Colonic mucosa (tissue), 4 donors: ENCODE data around the gene THAP7. TPM values are rescaled to one million over a fixed set of nuclear protein-coding genes. Genes with fewer than 3 reads are reported as not detected.

Source experiments
- DNase-seq: peaks from one replicate; pipeline ENCODE4 v3.0.0-alpha.2; 2020
- H3K27ac ChIP-seq: fragments of 200-600 bp; one replicate; pipeline ENCODE4 v1.8.0; 2021
- H3K27me3 ChIP-seq: fragments of 200-600 bp; one replicate; pipeline ENCODE4 v1.8.0; 2021
- H3K36me3 ChIP-seq: fragments of 200-600 bp; one replicate; pipeline ENCODE4 v1.8.0; 2021
- H3K4me1 ChIP-seq: fragments of 200-600 bp; one replicate; pipeline ENCODE4 v1.8.0; 2021; ENCODE audit warnings: mild to moderate bottlenecking
- H3K4me3 ChIP-seq: fragments of 200-600 bp; one replicate; pipeline ENCODE4 v1.8.0; 2021
- H3K9ac ChIP-seq, 2 donors: one replicate each; pipeline ENCODE4 v1.7.0; 2013; ENCODE audit warnings: control low read depth in 2 of 2, low read depth in 2 of 2, low read length in 2 of 2
- H3K9me3 ChIP-seq: fragments of 200-600 bp; one replicate; pipeline ENCODE4 v1.8.0; 2021
- CTCF ChIP-seq: fragments of 200-600 bp; IDR thresholded peaks from one replicate; pipeline ENCODE4 v1.8.0; 2022; ENCODE audit warnings: antibody characterized with exemption, mild to moderate bottlenecking
- intact Hi-C: fragments of 100-400 bp; cut with DNase I; formaldehyde crosslinking; loops from one replicate; pipeline ENCODE4 v1.14.1; 2022
- total RNA-seq, 2 donors: library from RNA; stranded (reverse); fragmentation: NEBNext Ultra II Directional in 1 of 2; extraction: Animal tissue kit (Norgen Biotek cat#: 25700) in 1 of 2; gene quantifications; one replicate each; pipeline ENCODE4 v1.2.1, GENCODE V29; 2021
- donor health status: healthy.
- donor health status: DM: no; HTN: no; CAD: no.
- donor health status: DM: no; HTN: no; CAD: no.

Gene THAP7
- total RNA-seq, 2 donors from 2014 or later, result 12.9 to 23.3 TPM

- Histone ChIP-seq H3K4me3 (no peak overlapping the region), H3K9ac (peak overlapping the region in 1 of 2 donors; percentile 73), H3K9me3 (no peaks in the 10 kb centered on the region), H3K27ac (peak overlapping the region; percentile 78), H3K4me1 (peaks cover 17% of the 10 kb centered on the region), H3K36me3 (no peaks in the 10 kb centered on the region), H3K27me3 (no peaks in the 10 kb centered on the region)
- no peak for TF ChIP-seq CTCF
- intact Hi-C loops, result loop anchor here (5.0 kb wide), 1 partner anchor 37 kb away; the partner anchor contains the start of gene CRKL
- no peak for DNase-seq
Observed at GRCh38 chr22:20953668-20954500, 48.0 kb downstream of the THAP7 start.

GRCh38 chr22:20953342-20953608 is 48.6 kb downstream of the THAP7 start:
- Histone ChIP-seq H3K4me1 (peaks cover 17% of the 10 kb centered on the region), H3K9me3 (no peaks in the 10 kb centered on the region), H3K36me3 (no peaks in the 10 kb centered on the region), H3K27ac (peak overlapping the region; percentile 78), H3K9ac (peak overlapping the region in 1 of 2 donors; percentile 73), H3K27me3 (no peaks in the 10 kb centered on the region), H3K4me3 (no peak overlapping the region)
- no peak for TF ChIP-seq CTCF
- intact Hi-C loops, result loop anchor here (5.0 kb wide), 1 partner anchor 36 kb away; the partner anchor contains the start of gene CRKL
- DNase-seq, result no peak

- Histone ChIP-seq H3K27ac (peak overlapping the region; percentile 78), H3K4me3 (no peak overlapping the region), H3K27me3 (no peaks in the 10 kb centered on the region), H3K36me3 (no peaks in the 10 kb centered on the region), H3K9ac (peak overlapping the region; percentile 33 to 73), H3K9me3 (no peaks in the 10 kb centered on the region), H3K4me1 (peaks cover 21% of the 10 kb centered on the region)
- intact Hi-C loops, result loop anchor here (5.0 kb wide), 1 partner anchor 35 kb away; the partner anchor contains the start of gene CRKL
- peak; percentile 89 for DNase-seq
- TF ChIP-seq CTCF, result no peak
Observed at GRCh38 chr22:20952544-20953341, 49.2 kb downstream of the THAP7 start.

GRCh38 chr22:20951932-20952380 is 50.0 kb downstream of the THAP7 start:
- TF ChIP-seq CTCF, result peak; percentile 28
- intact Hi-C loops, result loop anchor here (5.0 kb wide), 1 partner anchor 35 kb away; the partner anchor contains the start of gene CRKL
- peak overlapping the region in 1 of 2 donors; percentile 73 for H3K9ac ChIP-seq
- H3K4me1 ChIP-seq, result peaks cover 23% of the 10 kb centered on the region
- no peaks in the 10 kb centered on the region for H3K27me3 ChIP-seq
- H3K4me3 ChIP-seq, result no peak overlapping the region
- no peaks in the 10 kb centered on the region for H3K9me3 ChIP-seq
- peak overlapping the region; percentile 78 for H3K27ac ChIP-seq
- H3K36me3 ChIP-seq, result no peaks in the 10 kb centered on the region
- DNase-seq, result peak; percentile 55

- Histone ChIP-seq H3K9ac (peak overlapping the region in 1 of 2 donors; percentile 73), H3K36me3 (no peaks in the 10 kb centered on the region), H3K4me3 (no peak overlapping the region), H3K9me3 (no peaks in the 10 kb centered on the region), H3K27me3 (no peaks in the 10 kb centered on the region), H3K27ac (peak overlapping the region; percentile 78), H3K4me1 (peaks cover 23% of the 10 kb centered on the region)
- no peak for TF ChIP-seq CTCF
- intact Hi-C loops, result loop anchor here (5.0 kb wide), 1 partner anchor 34 kb away; the partner anchor contains the start of gene CRKL
- DNase-seq, result peak; percentile 36
Observed at GRCh38 chr22:20951151-20951931, 50.6 kb downstream of the THAP7 start.
